ENCODE data around the gene SH2D3C. TPM values are rescaled to one million over a fixed set of nuclear protein-coding genes. Genes with fewer than 3 reads are reported as not detected.

Gene SH2D3C
- total RNA-seq, 1 experiment from 2014 or later, result not detected

DNA sequence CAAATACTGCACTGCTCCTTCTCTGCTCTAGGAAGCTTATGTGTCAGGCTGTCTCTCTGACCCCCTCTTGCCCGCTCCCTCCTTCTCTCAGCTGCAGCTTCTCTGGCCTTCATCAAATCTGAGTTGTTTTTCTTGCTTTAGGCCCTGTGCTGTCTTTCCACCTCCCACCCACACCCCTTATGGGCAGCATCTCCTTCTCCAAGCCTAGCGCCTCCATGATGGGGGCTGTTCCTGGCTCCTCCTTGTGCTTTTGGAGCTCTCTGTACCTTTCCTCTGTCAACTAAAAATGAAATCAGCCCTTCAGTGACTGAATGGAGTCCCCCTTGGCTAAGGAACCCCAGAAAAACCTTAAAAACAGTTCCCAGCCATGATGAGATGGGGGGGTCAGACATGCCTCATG is 78.3 kb downstream of the SH2D3C start:
- Histone ChIP-seq H3K36me3 (no peaks in the 10 kb centered on the region), H3K9me3 (replicated peaks) (no peaks in the 10 kb centered on the region), H3K4me3 (no peak overlapping the region), H3K27me3 (replicated peaks) (no peaks in the 10 kb centered on the region), H3K4me1 (replicated peaks) (peaks cover 3% of the 10 kb centered on the region; the same call in 1 of the 2 replicates), H3K27ac (no peak overlapping the region)
- no peak for DNase-seq (ENCODE audit: low read depth in 1 of 2, low spot score in 2 of 2)

- H3K4me3 ChIP-seq, result no peak overlapping the region
- no peak overlapping the region for H3K27ac ChIP-seq
- no peak for DNase-seq (ENCODE audit: low read depth in 1 of 2, low spot score in 2 of 2)
- H3K27me3 ChIP-seq (replicated peaks), result no peaks in the 10 kb centered on the region
- no peaks in the 10 kb centered on the region for H3K9me3 ChIP-seq (replicated peaks)
- no peaks in the 10 kb centered on the region for H3K36me3 ChIP-seq
- peaks cover 4% of the 10 kb centered on the region; the same call in 1 of the 2 replicates for H3K4me1 ChIP-seq (replicated peaks)
Measured at GRCh38 chr9:127698985-127699670, 79.3 kb downstream of the SH2D3C start.

DNA sequence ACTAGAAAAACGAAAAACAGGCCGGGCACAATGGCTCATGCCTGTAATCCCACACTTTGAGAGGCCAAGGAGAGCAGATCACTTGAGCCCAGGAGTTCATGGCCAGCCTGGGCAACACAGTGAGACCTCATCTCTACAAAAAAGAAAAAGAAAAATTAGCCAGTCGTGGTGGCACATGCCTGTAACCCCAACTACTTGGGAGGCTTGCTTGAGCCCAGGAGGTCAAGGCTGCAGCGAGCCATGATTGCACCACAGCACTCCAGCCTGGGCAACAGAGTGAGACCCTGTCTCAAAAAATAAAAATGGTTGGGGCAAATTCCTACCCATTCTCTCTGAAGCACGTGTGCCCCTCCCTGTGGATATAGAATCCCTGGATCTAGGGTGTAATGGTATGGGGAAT is 80.1 kb downstream of the SH2D3C start:
- H3K4me3 ChIP-seq, result no peak overlapping the region
- DNase-seq (ENCODE audit: low read depth in 1 of 2, low spot score in 2 of 2), result no peak

DNA sequence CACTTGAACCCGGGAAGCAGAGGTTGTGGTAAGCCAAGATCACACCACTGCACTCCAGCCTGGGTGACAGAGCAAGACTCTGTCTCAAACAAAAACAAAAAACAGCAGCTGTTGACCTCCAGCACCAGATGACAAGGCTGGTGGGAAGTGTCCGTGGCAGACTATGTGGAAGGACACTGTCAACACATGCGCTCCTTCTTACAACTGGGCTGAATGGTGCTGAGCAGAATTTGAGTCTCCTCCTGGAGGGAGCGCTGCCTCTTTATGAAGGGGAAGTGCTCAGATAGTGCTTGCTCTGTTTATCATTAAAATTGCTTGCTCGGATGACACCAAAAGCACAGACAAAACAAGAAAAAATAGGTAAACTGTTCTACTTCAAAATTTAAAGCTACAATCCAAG is 80.9 kb downstream of the SH2D3C start:
- peaks cover 9% of the 10 kb centered on the region for H3K36me3 ChIP-seq

More for the DNA sequence above, 80.1 kb downstream of the SH2D3C start:
- Histone ChIP-seq H3K4me1 (replicated peaks) (peaks cover 4% of the 10 kb centered on the region; the same call in 1 of the 2 replicates), H3K9me3 (replicated peaks) (no peaks in the 10 kb centered on the region), H3K36me3 (peaks cover 5% of the 10 kb centered on the region), H3K27me3 (replicated peaks) (no peaks in the 10 kb centered on the region), H3K27ac (no peak overlapping the region)

DNA sequence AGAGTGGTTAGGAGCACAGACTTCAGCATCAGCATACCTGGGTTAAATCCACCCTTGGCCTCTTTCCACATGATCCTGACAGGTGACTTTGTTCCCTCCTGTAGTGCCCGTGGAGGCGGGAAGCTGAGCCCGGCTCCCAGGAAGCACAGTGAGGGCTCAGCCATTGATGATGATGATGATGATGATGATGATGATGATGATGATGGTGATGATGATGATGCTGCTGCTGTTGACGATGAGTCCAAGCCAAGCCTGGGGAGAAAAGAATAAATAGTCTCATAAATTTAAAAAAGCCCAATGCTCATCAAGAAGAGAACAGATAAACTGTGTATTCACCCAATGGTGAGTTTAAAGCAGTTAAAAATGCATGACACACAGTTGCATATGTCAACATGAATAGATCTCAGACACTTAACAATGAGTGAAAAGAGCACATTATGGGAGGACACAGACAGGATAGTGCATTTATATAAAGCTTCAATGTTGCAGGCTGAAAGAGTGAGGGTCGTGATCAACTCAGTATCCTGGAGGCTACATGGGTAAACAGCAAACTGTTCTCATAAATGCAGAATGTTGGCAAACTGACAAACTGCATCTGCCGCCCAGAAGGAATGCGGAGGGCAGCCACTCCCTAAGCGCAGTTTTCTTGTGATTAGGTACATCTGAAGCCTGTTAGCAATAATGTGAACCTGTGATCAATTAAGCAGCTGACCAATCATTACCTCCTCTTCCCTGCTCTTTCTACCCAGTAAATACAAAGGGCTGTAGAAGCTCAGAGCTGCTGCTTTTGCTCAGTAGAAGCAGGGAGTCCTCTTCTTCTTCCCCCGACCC is 83.4 kb downstream of the SH2D3C start:
- Histone ChIP-seq H3K27me3 (replicated peaks) (no peaks in the 10 kb centered on the region), H3K36me3 (peaks cover 27% of the 10 kb centered on the region), H3K9me3 (replicated peaks) (no peaks in the 10 kb centered on the region), H3K4me1 (replicated peaks) (peaks cover 4% of the 10 kb centered on the region; the same call in 1 of the 2 replicates), H3K4me3 (no peak overlapping the region), H3K27ac (no peak overlapping the region)
- DNase-seq (ENCODE audit: low read depth in 1 of 2, low spot score in 2 of 2), result no peak

More for the DNA sequence above, 80.9 kb downstream of the SH2D3C start:
- no peaks in the 10 kb centered on the region for H3K9me3 ChIP-seq (replicated peaks)
- peaks cover 4% of the 10 kb centered on the region; the same call in 1 of the 2 replicates for H3K4me1 ChIP-seq (replicated peaks)
- DNase-seq (ENCODE audit: low read depth in 1 of 2, low spot score in 2 of 2), result no peak
- H3K4me3 ChIP-seq, result no peak overlapping the region
- H3K27me3 ChIP-seq (replicated peaks), result no peaks in the 10 kb centered on the region
- no peak overlapping the region for H3K27ac ChIP-seq

- H3K27me3 ChIP-seq (replicated peaks), result no peaks in the 10 kb centered on the region
Measured at GRCh38 chr9:127693697-127694096, 84.8 kb downstream of the SH2D3C start.

GRCh38 chr9:127693143-127693542 is 85.3 kb downstream of the SH2D3C start:
- H3K36me3 ChIP-seq, result peaks cover 38% of the 10 kb centered on the region
- no peaks in the 10 kb centered on the region for H3K27me3 ChIP-seq (replicated peaks)
- H3K9me3 ChIP-seq (replicated peaks), result no peaks in the 10 kb centered on the region
- H3K4me1 ChIP-seq (replicated peaks), result peaks cover 4% of the 10 kb centered on the region; the same call in 1 of the 2 replicates
- no peak for DNase-seq (ENCODE audit: low read depth in 1 of 2, low spot score in 2 of 2)
- H3K27ac ChIP-seq, result no peak overlapping the region
- H3K4me3 ChIP-seq, result no peak overlapping the region

More at GRCh38 chr9:127693697-127694096, 84.8 kb downstream of the SH2D3C start:
- DNase-seq (ENCODE audit: low read depth in 1 of 2, low spot score in 2 of 2), result no peak
- H3K36me3 ChIP-seq, result peaks cover 38% of the 10 kb centered on the region
- H3K27ac ChIP-seq, result no peak overlapping the region
- no peak overlapping the region for H3K4me3 ChIP-seq
- H3K4me1 ChIP-seq (replicated peaks), result peaks cover 4% of the 10 kb centered on the region; the same call in 1 of the 2 replicates
- H3K9me3 ChIP-seq (replicated peaks), result no peaks in the 10 kb centered on the region

- no peaks in the 10 kb centered on the region for H3K9me3 ChIP-seq (replicated peaks)
- no peak overlapping the region for H3K4me3 ChIP-seq
- H3K36me3 ChIP-seq, result peaks cover 38% of the 10 kb centered on the region
- H3K27me3 ChIP-seq (replicated peaks), result no peaks in the 10 kb centered on the region
- no peak for DNase-seq (ENCODE audit: low read depth in 1 of 2, low spot score in 2 of 2)
- no peak overlapping the region for H3K27ac ChIP-seq
- H3K4me1 ChIP-seq (replicated peaks), result peaks cover 4% of the 10 kb centered on the region; the same call in 1 of the 2 replicates
Measured at GRCh38 chr9:127692071-127692470, 86.4 kb downstream of the SH2D3C start.

DNA sequence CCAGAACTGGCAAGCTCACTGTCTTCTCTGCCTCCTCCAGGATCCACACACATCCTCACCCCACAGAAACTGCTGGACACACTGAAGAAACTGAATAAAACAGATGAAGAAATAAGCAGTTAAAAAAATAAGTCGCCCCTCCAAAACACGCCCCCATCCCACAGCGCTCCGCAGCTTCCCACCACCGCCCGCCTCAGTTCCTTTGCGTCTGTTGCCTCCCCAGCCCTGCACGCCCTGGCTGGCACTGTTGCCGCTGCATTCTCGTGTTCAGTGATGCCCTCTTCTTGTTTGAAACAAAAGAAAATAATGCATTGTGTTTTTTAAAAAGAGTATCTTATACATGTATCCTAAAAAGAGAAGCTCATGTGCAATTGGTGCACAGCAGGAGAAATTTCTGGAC is 87.7 kb downstream of the SH2D3C start:
- H3K27ac ChIP-seq, result no peak overlapping the region
- no peaks in the 10 kb centered on the region for H3K27me3 ChIP-seq (replicated peaks)
- H3K9me3 ChIP-seq (replicated peaks), result no peaks in the 10 kb centered on the region
- peaks cover 4% of the 10 kb centered on the region; the same call in 1 of the 2 replicates for H3K4me1 ChIP-seq (replicated peaks)
- peaks cover 50% of the 10 kb centered on the region for H3K36me3 ChIP-seq
- no peak for DNase-seq (ENCODE audit: low read depth in 1 of 2, low spot score in 2 of 2)
- H3K4me3 ChIP-seq, result no peak overlapping the region

- no peak for DNase-seq (ENCODE audit: low read depth in 1 of 2, low spot score in 2 of 2)
Measured at GRCh38 chr9:127689329-127690000, 89.0 kb downstream of the SH2D3C start.

More at GRCh38 chr9:127689329-127690000, 89.0 kb downstream of the SH2D3C start:
- H3K27me3 ChIP-seq (replicated peaks), result no peaks in the 10 kb centered on the region
- no peak overlapping the region for H3K4me3 ChIP-seq
- peaks cover 54% of the 10 kb centered on the region for H3K36me3 ChIP-seq
- no peak overlapping the region for H3K27ac ChIP-seq
- H3K4me1 ChIP-seq (replicated peaks), result peaks cover 5% of the 10 kb centered on the region
- H3K9me3 ChIP-seq (replicated peaks), result no peaks in the 10 kb centered on the region

Other genes starting within 250 kb of the SH2D3C start
- 18.4 and 72.6 TPM in 2 replicates for gene STXBP1, start 166.4 kb downstream of the SH2D3C start, total RNA-seq (2014; rRNA removed; shearing (Covaris generic))
- gene CFAP157, start 71.7 kb downstream of the SH2D3C start, total RNA-seq (2014; rRNA removed; shearing (Covaris generic)), result 0.11 TPM in 1 of 2 replicates, not detected in the other
- gene PTRH1, start 63.0 kb downstream of the SH2D3C start, total RNA-seq (2014; rRNA removed; shearing (Covaris generic)), result 10.4 and 17.5 TPM in 2 replicates
- gene TTC16, start 62.6 kb downstream of the SH2D3C start, total RNA-seq (2014; rRNA removed; shearing (Covaris generic)), result not detected in 2 replicates
- 5.3 and 11.4 TPM in 2 replicates for gene TOR2A, start 43.4 kb downstream of the SH2D3C start, total RNA-seq (2014; rRNA removed; shearing (Covaris generic))
- gene CDK9, start 7.4 kb upstream of the SH2D3C start, total RNA-seq (2014; rRNA removed; shearing (Covaris generic)), result 16.8 and 21.4 TPM in 2 replicates
- gene FPGS, start 24.2 kb upstream of the SH2D3C start, total RNA-seq (2014; rRNA removed; shearing (Covaris generic)), result 49.0 and 70.0 TPM in 2 replicates
- gene ENG, start 76.0 kb upstream of the SH2D3C start, total RNA-seq (2014; rRNA removed; shearing (Covaris generic)), result 6.8 and 8.7 TPM in 2 replicates
- gene AK1, start 99.0 kb upstream of the SH2D3C start, total RNA-seq (2014; rRNA removed; shearing (Covaris generic)), result 32.6 and 32.7 TPM in 2 replicates
- gene ST6GALNAC6, start 120.9 kb upstream of the SH2D3C start, total RNA-seq (2014; rRNA removed; shearing (Covaris generic)), result 37.0 and 42.9 TPM in 2 replicates
- 26.5 and 43.5 TPM in 2 replicates for gene ST6GALNAC4, start 138.4 kb upstream of the SH2D3C start, total RNA-seq (2014; rRNA removed; shearing (Covaris generic))
- gene PIP5KL1, start 152.1 kb upstream of the SH2D3C start, total RNA-seq (2014; rRNA removed; shearing (Covaris generic)), result 1.6 and 18.4 TPM in 2 replicates
- 20.4 and 24.5 TPM in 2 replicates for gene DPM2, start 159.2 kb upstream of the SH2D3C start, total RNA-seq (2014; rRNA removed; shearing (Covaris generic))
- 3.5 and 4.6 TPM in 2 replicates for gene EEIG1, start 202.3 kb upstream of the SH2D3C start, total RNA-seq (2014; rRNA removed; shearing (Covaris generic))